ENCODE data around the gene LRCH3. TPM values are rescaled to one million over a fixed set of nuclear protein-coding genes. Genes with fewer than 3 reads are reported as not detected.

The LRCH3 gene
- total and polyA plus RNA-seq, 2 of the 13 experiments (the other 11 are each of a cell fraction or from before 2014, with no cell fraction given), result 25.5 to 103 TPM

DNA sequence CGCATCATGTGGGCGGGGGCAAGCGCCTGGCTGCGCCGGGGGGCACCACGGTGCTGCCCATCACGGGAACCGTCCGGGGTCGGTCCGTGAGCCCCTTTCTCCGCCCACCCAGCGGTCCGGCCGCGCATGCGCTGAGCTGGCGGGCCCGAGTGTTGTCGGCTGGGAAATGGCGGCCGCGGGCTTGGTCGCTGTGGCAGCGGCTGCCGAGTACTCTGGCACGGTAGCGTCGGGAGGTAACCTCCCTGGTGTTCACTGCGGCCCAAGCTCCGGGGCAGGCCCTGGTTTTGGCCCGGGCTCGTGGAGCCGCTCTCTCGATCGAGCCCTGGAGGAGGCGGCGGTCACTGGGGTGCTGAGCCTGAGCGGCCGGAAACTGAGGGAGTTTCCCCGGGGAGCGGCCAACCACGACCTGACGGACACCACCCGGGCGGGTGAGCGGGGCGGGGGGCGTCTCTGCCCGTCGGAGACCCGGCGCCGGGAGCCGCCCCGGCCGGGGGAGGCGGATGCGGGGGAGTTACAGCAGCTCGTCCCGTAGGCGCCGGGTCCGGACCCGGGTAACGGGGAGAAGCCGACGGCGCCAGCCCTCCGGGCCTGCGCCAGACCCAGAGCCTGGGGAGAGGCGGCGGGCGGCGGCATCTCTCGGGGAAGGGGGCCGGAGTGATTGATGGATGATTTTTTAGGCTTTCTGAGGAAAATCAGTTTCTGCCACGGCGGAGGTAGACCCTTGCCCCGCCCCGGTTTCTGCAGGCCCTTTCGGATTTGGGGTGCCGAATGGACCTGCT lies at the start of gene LRCH3 (continued):
- TF ChIP-seq, protein P1, sequence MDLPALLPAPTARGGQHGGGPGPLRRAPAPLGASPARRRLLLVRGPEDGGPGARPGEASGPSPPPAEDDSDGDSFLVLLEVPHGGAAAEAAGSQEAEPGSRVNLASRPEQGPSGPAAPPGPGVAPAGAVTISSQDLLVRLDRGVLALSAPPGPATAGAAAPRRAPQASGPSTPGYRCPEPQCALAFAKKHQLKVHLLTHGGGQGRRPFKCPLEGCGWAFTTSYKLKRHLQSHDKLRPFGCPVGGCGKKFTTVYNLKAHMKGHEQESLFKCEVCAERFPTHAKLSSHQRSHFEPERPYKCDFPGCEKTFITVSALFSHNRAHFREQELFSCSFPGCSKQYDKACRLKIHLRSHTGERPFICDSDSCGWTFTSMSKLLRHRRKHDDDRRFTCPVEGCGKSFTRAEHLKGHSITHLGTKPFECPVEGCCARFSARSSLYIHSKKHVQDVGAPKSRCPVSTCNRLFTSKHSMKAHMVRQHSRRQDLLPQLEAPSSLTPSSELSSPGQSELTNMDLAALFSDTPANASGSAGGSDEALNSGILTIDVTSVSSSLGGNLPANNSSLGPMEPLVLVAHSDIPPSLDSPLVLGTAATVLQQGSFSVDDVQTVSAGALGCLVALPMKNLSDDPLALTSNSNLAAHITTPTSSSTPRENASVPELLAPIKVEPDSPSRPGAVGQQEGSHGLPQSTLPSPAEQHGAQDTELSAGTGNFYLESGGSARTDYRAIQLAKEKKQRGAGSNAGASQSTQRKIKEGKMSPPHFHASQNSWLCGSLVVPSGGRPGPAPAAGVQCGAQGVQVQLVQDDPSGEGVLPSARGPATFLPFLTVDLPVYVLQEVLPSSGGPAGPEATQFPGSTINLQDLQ (CRISPR knock-in tag; IDR thresholded peaks at IDR 0.05), result no peak
- TF ChIP-seq ZNF224 (CRISPR knock-in tag; IDR thresholded peaks at IDR 0.05), result peak; percentile 87
- TF ChIP-seq PHF8 (CRISPR knock-in tag; IDR thresholded peaks at IDR 0.05), result peak; percentile 99
- TF ChIP-seq ZKSCAN1 (IDR thresholded peaks at IDR 0.05; ENCODE audit: low read length), result no peak
- TF ChIP-seq NR2F2 (IDR thresholded peaks at IDR 0.05; ENCODE audit: borderline replicate concordance, low read depth), result no peak
- TF ChIP-seq ZNF292 (CRISPR knock-in tag; IDR thresholded peaks at IDR 0.05; ENCODE audit: borderline replicate concordance, low read depth), result 0 out of 2 replicates have a peak, but pooled peaks have one; percentile 19
- no peak for TF ChIP-seq TERF1 (CRISPR knock-in tag; IDR thresholded peaks at IDR 0.05)
- TF ChIP-seq, protein P2, sequence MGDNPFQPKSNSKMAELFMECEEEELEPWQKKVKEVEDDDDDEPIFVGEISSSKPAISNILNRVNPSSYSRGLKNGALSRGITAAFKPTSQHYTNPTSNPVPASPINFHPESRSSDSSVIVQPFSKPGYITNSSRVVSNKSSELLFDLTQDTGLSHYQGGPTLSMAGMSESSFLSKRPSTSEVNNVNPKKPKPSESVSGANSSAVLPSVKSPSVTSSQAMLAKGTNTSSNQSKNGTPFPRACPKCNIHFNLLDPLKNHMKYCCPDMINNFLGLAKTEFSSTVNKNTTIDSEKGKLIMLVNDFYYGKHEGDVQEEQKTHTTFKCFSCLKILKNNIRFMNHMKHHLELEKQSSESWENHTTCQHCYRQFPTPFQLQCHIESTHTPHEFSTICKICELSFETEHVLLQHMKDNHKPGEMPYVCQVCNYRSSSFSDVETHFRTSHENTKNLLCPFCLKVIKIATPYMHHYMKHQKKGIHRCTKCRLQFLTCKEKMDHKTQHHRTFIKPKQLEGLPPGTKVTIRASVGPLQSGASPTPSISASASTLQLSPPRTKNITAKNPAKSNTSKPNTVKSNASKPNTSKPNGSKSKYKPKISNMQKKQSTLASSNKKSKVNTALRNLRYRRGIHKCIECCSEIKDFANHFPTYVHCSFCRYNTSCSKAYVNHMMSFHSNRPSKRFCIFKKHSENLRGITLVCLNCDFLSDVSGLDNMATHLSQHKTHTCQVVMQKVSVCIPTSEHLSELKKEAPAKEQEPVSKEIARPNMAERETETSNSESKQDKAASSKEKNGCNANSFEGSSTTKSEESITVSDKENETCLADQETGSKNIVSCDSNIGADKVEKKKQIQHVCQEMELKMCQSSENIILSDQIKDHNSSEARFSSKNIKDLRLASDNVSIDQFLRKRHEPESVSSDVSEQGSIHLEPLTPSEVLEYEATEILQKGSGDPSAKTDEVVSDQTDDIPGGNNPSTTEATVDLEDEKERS (CRISPR knock-in tag; IDR thresholded peaks at IDR 0.05), result peak; percentile 19; the same call in 1 of the 2 replicates
- peak; percentile 54; the same call in 1 of the 2 replicates for TF ChIP-seq ZNF609 (CRISPR knock-in tag; IDR thresholded peaks at IDR 0.05; ENCODE audit: borderline replicate concordance)
- TF ChIP-seq DR1 (CRISPR knock-in tag; IDR thresholded peaks at IDR 0.05), result peak; percentile 54; the same call in 1 of the 2 replicates
- TF ChIP-seq, protein P3, sequence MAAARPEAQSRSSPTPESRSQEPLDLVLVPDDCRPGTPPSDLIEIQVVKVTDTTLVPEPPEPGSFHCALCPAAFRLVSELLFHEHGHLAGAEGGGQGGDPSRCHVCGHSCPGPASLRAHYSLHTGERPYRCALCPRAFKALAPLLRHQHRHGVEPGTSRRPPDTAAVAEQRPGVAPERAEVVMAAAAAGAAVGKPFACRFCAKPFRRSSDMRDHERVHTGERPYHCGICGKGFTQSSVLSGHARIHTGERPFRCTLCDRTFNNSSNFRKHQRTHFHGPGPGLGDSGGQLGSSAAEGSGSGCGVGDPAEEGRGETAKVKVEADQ (CRISPR knock-in tag; IDR thresholded peaks at IDR 0.05; ENCODE audit: borderline replicate concordance), result peak; percentile 80
- TF ChIP-seq ZNF589 (CRISPR knock-in tag; conservative IDR thresholded peaks at IDR 0.05), result no peak
- TF ChIP-seq RFX5 (IDR thresholded peaks at IDR 0.05; ENCODE audit: low read depth, low read length), result peak; percentile 21; the same call in 1 of the 2 replicates
